ENCODE results near the gene RPS15A. TPM values are rescaled to one million over a fixed set of nuclear protein-coding genes. Genes with fewer than 3 reads are reported as not detected.
A peak's percentile ranks its signal among the peaks of the same experiment; 100 is the strongest.
"Not testable (repeated sequence)": the region's sequence is repeated elsewhere in the genome, so short reads cannot be mapped to it uniquely, and the experiment has no call there.

The RPS15A gene
- total RNA-seq, 4 donors from 2014 or later: 1,414 to 3,144 (median 2,267) TPM

DNA sequence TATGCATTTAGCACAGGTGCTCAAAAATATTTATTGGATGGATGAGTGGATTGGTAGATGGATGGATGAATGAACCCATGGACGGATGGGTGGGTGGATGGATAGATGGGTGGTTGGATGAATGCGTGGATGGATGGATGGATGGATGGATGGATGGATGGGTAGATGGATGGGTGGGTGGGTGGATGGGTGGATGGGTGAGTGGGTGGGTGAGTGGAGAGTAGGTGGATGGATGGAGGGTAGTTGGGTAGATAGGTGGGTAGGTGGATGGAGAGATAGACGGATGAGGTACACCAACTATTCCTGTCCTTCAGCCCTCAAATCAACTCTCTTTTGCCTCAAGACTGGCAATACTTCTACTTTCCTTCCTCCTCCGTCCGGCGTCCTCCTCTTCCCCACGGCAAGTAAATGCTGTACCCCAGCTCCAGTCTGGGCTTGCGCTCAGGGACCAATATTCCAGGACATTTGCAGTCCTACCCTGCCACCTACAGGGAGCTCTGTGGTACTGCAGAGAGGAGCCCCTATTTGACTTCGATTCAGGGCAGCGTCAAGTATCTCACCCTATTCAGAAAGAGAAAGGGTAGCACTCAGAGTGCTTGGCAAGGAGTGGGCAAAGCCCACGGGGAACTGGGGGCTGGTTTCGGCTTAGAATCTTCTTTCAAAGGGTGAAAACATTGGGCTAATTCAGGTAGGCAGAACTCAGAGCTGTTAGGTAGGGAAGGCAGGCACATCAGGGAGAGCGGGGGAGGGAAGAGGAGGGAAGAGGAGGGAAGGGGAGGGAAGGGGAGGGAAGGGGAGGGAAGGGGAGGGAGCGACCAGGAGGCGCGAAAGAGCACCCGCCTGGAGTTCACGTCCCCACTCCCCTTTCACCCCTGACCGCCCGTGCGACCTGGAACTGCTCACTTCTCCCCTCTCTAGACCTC, 30.3 kb downstream of the RPS15A start:
- H3K9me3 ChIP-seq; H3K4me3 ChIP-seq (replicated peaks in 1 of 3); H3K36me3 ChIP-seq; H3K4me1 ChIP-seq; H3K27ac ChIP-seq; intact Hi-C loops (cut with DNase I); H3K27me3 ChIP-seq: not testable (repeated sequence)
- DNase-seq: peak; percentile 46 to 47
- TF ChIP-seq CTCF (IDR thresholded peaks at IDR 0.05): peak in 5 of 6 experiments; percentile 36 to 66 (median 53)
- WGBS, 2 donors: 16 to 19% methylated on average over 18 of the region's 21 CpGs

DNA sequence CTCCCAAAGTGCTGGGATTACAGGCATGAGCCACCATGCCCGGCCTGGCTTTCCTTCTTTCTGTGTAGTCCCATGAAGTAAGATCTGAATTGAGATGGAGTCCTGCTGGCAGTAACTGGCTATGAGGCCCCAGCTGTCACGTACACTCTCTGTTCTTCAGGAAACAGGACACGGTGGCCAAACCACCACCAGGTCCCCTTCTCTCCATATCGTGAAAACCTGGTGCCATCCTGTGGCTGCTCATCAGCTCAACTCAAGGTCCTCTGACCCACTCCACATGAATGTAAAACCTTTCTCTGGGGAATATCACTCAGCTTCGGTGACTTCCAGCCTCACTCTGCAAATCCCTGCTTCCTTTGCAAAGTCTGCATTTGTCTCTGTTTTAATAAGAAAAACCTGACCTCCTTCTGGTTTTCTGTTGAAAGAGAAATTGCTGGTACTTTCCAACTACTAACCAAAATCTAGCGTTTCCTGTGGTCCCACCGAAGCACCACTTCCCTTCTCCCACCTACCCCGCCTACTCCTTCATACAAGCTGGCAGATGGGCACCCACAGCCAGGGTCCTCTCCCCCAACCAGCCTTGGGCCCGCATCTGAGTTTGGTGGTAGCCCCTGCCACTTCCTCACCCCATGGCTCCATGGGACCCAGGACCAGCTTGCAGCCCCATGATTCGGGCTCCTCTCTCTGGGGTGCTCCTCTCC, 32.0 kb downstream of the RPS15A start:
- H3K4me1 ChIP-seq; DNase-seq; H3K27ac ChIP-seq; H3K36me3 ChIP-seq; intact Hi-C loops (cut with DNase I); H3K9me3 ChIP-seq; H3K4me3 ChIP-seq (replicated peaks in 1 of 3); H3K27me3 ChIP-seq: not testable (repeated sequence)
- WGBS, 2 donors: 20% methylated on average over 1 of the region's 10 CpGs; no CpG with 5 or more reads in 1 of the 2 donors

DNA sequence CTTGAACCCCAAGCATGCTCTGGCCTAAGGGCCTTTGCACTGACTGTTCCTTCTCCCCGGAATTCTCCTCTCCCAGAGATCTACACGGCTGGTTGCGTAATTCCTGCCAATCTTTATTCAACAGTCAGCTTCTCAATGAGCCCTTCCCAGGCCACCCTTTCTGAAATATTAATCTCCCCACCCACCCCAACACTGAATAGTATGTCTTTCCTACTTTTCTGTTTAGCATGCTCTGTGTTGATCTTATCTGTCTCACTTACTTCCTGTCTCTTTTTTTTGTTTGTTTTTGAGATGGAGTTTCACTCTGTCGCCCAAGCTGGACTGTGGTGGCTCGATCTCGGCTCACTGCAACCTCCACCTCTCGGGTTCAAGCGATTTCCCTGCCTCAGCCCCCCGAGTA, 33.5 kb downstream of the RPS15A start:
- H3K4me3 ChIP-seq (replicated peaks in 1 of 3); H3K9me3 ChIP-seq; H3K27ac ChIP-seq; H3K36me3 ChIP-seq; H3K4me1 ChIP-seq; intact Hi-C loops (cut with DNase I); DNase-seq; H3K27me3 ChIP-seq: not testable (repeated sequence)
- 54% methylated on average over 9 of the region's 9 CpGs for WGBS, 2 donors

DNA sequence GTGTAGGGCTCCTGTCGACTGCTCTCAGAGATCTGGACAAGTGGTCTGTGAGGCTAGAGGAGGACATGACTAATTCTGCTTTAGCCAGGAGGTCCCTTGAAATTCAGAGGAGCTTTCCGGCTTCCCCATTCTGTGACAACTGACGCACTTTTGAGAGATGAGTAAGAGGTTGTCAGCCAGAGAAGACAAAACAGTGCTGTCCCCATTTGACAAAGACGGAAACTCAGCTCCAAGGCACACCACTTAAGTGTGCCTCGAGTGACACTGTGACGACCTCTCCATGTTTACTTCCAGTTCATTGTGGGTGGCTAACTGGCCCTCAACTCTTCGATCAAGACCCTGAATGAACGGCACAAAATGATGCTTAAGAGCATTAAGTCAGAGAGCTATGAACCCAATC, 47.3 kb downstream of the RPS15A start:
- H3K9me3 ChIP-seq; H3K4me1 ChIP-seq; DNase-seq; H3K4me3 ChIP-seq (replicated peaks in 1 of 3); H3K27me3 ChIP-seq; H3K36me3 ChIP-seq; H3K27ac ChIP-seq; intact Hi-C loops (cut with DNase I): not testable (repeated sequence)
- 42% methylated on average over 2 of the region's 8 CpGs; no CpG with 5 or more reads in 1 of the 2 donors for WGBS, 2 donors

- H3K27me3 ChIP-seq; intact Hi-C loops (cut with DNase I); H3K9me3 ChIP-seq; H3K27ac ChIP-seq; H3K4me1 ChIP-seq; DNase-seq; H3K36me3 ChIP-seq; H3K4me3 ChIP-seq (replicated peaks in 1 of 3): not testable (repeated sequence)
- WGBS, 2 donors: no CpG with 5 or more reads among the region's 3 CpGs
Observed at GRCh38 chr16:18740027-18740426, 50.1 kb downstream of the RPS15A start.

DNA sequence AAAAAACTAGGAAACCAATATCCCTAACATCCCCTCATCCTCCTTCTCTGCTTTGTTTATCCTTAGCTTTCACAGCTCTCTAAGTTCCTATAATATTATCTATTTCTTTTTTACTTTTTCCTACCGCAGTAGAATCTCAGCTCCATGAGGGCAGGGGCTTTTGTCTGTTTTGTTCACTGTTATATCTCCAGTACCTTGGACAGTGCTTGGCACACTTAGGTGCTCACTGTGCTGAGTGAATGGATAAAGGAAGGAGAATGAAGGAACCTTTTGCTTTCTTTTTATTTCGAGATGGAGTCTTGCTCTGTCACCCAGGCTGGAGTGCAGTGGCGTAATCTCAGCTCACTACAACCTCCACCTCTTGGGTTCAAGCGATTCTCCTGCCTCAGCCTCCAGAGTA, 51.4 kb downstream of the RPS15A start:
- intact Hi-C loops (cut with DNase I); DNase-seq; H3K36me3 ChIP-seq; H3K9me3 ChIP-seq; H3K4me1 ChIP-seq; H3K27ac ChIP-seq; H3K4me3 ChIP-seq (replicated peaks in 1 of 3); H3K27me3 ChIP-seq: not testable (repeated sequence)
- WGBS, 2 donors: 72 to 81% methylated on average over 4 of the region's 4 CpGs

DNA sequence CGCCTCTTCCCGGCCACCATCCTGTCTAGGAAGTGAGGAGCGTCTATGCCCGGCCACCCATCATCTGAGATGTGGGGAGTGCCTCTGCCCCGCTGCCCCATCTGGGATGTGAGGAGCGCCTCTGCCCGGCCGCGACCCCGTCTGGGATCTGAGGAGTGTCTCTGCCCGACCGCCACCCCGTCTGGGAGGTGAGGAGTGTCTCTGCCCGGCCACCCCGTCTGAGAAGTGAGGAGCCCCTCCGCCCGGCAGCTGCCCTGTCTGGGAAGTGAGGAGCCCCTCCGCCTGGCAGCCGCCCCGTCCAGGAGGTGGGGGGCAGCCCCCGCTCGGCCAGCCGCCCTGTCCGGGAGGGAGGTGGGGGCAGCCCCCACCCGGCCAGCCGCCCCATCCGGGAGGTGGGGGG, 55.9 kb downstream of the RPS15A start:
- DNase-seq; H3K27ac ChIP-seq; H3K27me3 ChIP-seq; H3K4me1 ChIP-seq; intact Hi-C loops (cut with DNase I); H3K36me3 ChIP-seq; H3K4me3 ChIP-seq (replicated peaks in 1 of 3); H3K9me3 ChIP-seq: not testable (repeated sequence)
- 94% methylated on average over 10 of the region's 27 CpGs; no CpG with 5 or more reads in 1 of the 2 donors for WGBS, 2 donors

Other genes with a start within 250 kb of the RPS15A start
- 100 to 1,000 TPM in 1 of 4 donors, 10 to 100 TPM in 3; 63.2 to 108 (median 77.4) TPM for gene NOMO2, start 228.2 kb downstream of the RPS15A start, total RNA-seq
- 100 to 1,000 TPM; 178 to 278 (median 227) TPM for gene ARL6IP1, start 11.2 kb upstream of the RPS15A start, total RNA-seq
- gene SMG1, start 136.1 kb upstream of the RPS15A start, total RNA-seq: 100 to 1,000 TPM; 106 to 156 (median 125) TPM
- under 1 TPM in 3 of 4 donors, not detected in 1; 0.11 to 0.94 (median 0.50) TPM for gene TMC7, start 193.6 kb upstream of the RPS15A start, total RNA-seq

Measured in thyroid gland (tissue), 4 donors.